ENCODE measurements around the gene MAP1LC3B2. TPM values are rescaled to one million over a fixed set of nuclear protein-coding genes. Genes with fewer than 3 reads are reported as not detected.

The MAP1LC3B2 gene
- total and polyA plus RNA-seq, 2 experiments from 2014 or later = 3.3 TPM; not detected in 1

GRCh38 chr12:116541547-116542344, 17.4 kb upstream of the MAP1LC3B2 start:
- peaks cover 15% of the 10 kb centered on the region for H3K4me1 ChIP-seq (ENCODE audit: insufficient read depth)
- no peaks in the 10 kb centered on the region for H3K9me2 ChIP-seq (replicated peaks; ENCODE audit: insufficient read depth)
- no peak overlapping the region for H3K27ac ChIP-seq
- no peak for DNase-seq (ENCODE audit: low spot score)
- no peak overlapping the region for H2AFZ ChIP-seq
- WGBS (ENCODE audit: low lambda C conversion rate, missing lambda C conversion rate) = 95% methylated on average over 8 of the region's 8 CpGs
- H3K36me3 ChIP-seq (replicated peaks; ENCODE audit: insufficient read depth, low read depth) = no peaks in the 10 kb centered on the region
- H3K4me3 ChIP-seq = no peak overlapping the region
- no peaks in the 10 kb centered on the region for H3K27me3 ChIP-seq
- no peaks in the 10 kb centered on the region for H3K9me3 ChIP-seq (ENCODE audit: low read depth)
- no peaks in the 10 kb centered on the region for H4K20me1 ChIP-seq (ENCODE audit: insufficient read depth, poor library complexity, severe bottlenecking)
- TF ChIP-seq EZH2 (IDR thresholded peaks at IDR 0.05; ENCODE audit: borderline replicate concordance) (no peak), EZH2phosphoT487 (IDR thresholded peaks at IDR 0.05; ENCODE audit: low read depth, severe bottlenecking, unreplicated experiment) (no peak)
- TF ChIP-seq, protein P1, sequence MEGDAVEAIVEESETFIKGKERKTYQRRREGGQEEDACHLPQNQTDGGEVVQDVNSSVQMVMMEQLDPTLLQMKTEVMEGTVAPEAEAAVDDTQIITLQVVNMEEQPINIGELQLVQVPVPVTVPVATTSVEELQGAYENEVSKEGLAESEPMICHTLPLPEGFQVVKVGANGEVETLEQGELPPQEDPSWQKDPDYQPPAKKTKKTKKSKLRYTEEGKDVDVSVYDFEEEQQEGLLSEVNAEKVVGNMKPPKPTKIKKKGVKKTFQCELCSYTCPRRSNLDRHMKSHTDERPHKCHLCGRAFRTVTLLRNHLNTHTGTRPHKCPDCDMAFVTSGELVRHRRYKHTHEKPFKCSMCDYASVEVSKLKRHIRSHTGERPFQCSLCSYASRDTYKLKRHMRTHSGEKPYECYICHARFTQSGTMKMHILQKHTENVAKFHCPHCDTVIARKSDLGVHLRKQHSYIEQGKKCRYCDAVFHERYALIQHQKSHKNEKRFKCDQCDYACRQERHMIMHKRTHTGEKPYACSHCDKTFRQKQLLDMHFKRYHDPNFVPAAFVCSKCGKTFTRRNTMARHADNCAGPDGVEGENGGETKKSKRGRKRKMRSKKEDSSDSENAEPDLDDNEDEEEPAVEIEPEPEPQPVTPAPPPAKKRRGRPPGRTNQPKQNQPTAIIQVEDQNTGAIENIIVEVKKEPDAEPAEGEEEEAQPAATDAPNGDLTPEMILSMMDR (IDR thresholded peaks at IDR 0.05; ENCODE audit: poor library complexity) = no peak
- no peaks in the 10 kb centered on the region for H3K79me2 ChIP-seq
- no peak overlapping the region for H3K4me2 ChIP-seq

- no peak for DNase-seq (ENCODE audit: low spot score)
- Histone ChIP-seq H3K79me2 (no peaks in the 10 kb centered on the region), H3K4me3 (no peak overlapping the region), H3K27ac (no peak overlapping the region), H3K36me3 (replicated peaks; ENCODE audit: insufficient read depth, low read depth) (no peaks in the 10 kb centered on the region), H3K9me3 (ENCODE audit: low read depth) (no peaks in the 10 kb centered on the region), H3K4me2 (no peak overlapping the region), H3K9me2 (replicated peaks; ENCODE audit: insufficient read depth) (no peaks in the 10 kb centered on the region), H4K20me1 (ENCODE audit: insufficient read depth, poor library complexity, severe bottlenecking) (no peaks in the 10 kb centered on the region), H2AFZ (no peak overlapping the region), H3K4me1 (ENCODE audit: insufficient read depth) (peaks cover 15% of the 10 kb centered on the region), H3K27me3 (no peaks in the 10 kb centered on the region)
- TF ChIP-seq, protein P1 (IDR thresholded peaks at IDR 0.05; ENCODE audit: poor library complexity) = no peak
- TF ChIP-seq EZH2phosphoT487 (IDR thresholded peaks at IDR 0.05; ENCODE audit: low read depth, severe bottlenecking, unreplicated experiment) (no peak), EZH2 (IDR thresholded peaks at IDR 0.05; ENCODE audit: borderline replicate concordance) (no peak)
- WGBS (ENCODE audit: low lambda C conversion rate, missing lambda C conversion rate) = 80% methylated on average over 15 of the region's 15 CpGs
Observed at GRCh38 chr12:116542345-116542956, 16.7 kb upstream of the MAP1LC3B2 start.

GRCh38 chr12:116544656-116545055, 14.5 kb upstream of the MAP1LC3B2 start:
- Histone ChIP-seq H3K27ac (no peak overlapping the region), H3K4me2 (no peak overlapping the region)
- TF ChIP-seq EZH2 (IDR thresholded peaks at IDR 0.05; ENCODE audit: borderline replicate concordance) = no peak
- no peak for TF ChIP-seq EZH2phosphoT487 (IDR thresholded peaks at IDR 0.05; ENCODE audit: low read depth, severe bottlenecking, unreplicated experiment)

GRCh38 chr12:116545144-116545543, 14.0 kb upstream of the MAP1LC3B2 start:
- no peaks in the 10 kb centered on the region for H3K9me2 ChIP-seq (replicated peaks; ENCODE audit: insufficient read depth)
- no peaks in the 10 kb centered on the region for H3K79me2 ChIP-seq
- H3K36me3 ChIP-seq (replicated peaks; ENCODE audit: insufficient read depth, low read depth) = no peaks in the 10 kb centered on the region
- no peak overlapping the region for H3K4me2 ChIP-seq
- no peak overlapping the region for H2AFZ ChIP-seq
- H3K4me3 ChIP-seq = no peak overlapping the region
- 91% methylated on average over 6 of the region's 6 CpGs for WGBS (ENCODE audit: low lambda C conversion rate, missing lambda C conversion rate)
- no peaks in the 10 kb centered on the region for H3K9me3 ChIP-seq (ENCODE audit: low read depth)
- no peak for DNase-seq (ENCODE audit: low spot score)
- no peaks in the 10 kb centered on the region for H4K20me1 ChIP-seq (ENCODE audit: insufficient read depth, poor library complexity, severe bottlenecking)
- TF ChIP-seq, protein P1 (IDR thresholded peaks at IDR 0.05; ENCODE audit: poor library complexity) = no peak
- TF ChIP-seq EZH2phosphoT487 (IDR thresholded peaks at IDR 0.05; ENCODE audit: low read depth, severe bottlenecking, unreplicated experiment) (no peak), EZH2 (IDR thresholded peaks at IDR 0.05; ENCODE audit: borderline replicate concordance) (no peak)
- H3K4me1 ChIP-seq (ENCODE audit: insufficient read depth) = peaks cover 5% of the 10 kb centered on the region
- no peak overlapping the region for H3K27ac ChIP-seq
- no peaks in the 10 kb centered on the region for H3K27me3 ChIP-seq

More at GRCh38 chr12:116544656-116545055, 14.5 kb upstream of the MAP1LC3B2 start:
- Histone ChIP-seq H3K9me2 (replicated peaks; ENCODE audit: insufficient read depth) (no peaks in the 10 kb centered on the region), H3K79me2 (no peaks in the 10 kb centered on the region), H2AFZ (no peak overlapping the region), H3K4me1 (ENCODE audit: insufficient read depth) (peaks cover 10% of the 10 kb centered on the region), H3K27me3 (no peaks in the 10 kb centered on the region), H3K9me3 (ENCODE audit: low read depth) (no peaks in the 10 kb centered on the region), H4K20me1 (ENCODE audit: insufficient read depth, poor library complexity, severe bottlenecking) (no peaks in the 10 kb centered on the region), H3K4me3 (no peak overlapping the region), H3K36me3 (replicated peaks; ENCODE audit: insufficient read depth, low read depth) (no peaks in the 10 kb centered on the region)
- no peak for DNase-seq (ENCODE audit: low spot score)
- WGBS (ENCODE audit: low lambda C conversion rate, missing lambda C conversion rate) = 71% methylated on average over 5 of the region's 5 CpGs

Measured in hepatocyte (in vitro differentiated cells).